ENCODE results near the gene PPP6R2. TPM values are rescaled to one million over a fixed set of nuclear protein-coding genes. Genes with fewer than 3 reads are reported as not detected.

The PPP6R2 gene
- total RNA-seq (2022; extraction: Qiagen RNA extraction; ENCODE audit: low read depth) = 8.2 to 15.9 TPM (median 12.4 TPM) in 5 replicates

GRCh38 chr22:50342651-50343540 is at the start of gene PPP6R2:
TSS of gene PPP6R2 (plus strand) at chr22:50343327. CDS start at chr22:50393909, 50,582 bp downstream.

DNA sequence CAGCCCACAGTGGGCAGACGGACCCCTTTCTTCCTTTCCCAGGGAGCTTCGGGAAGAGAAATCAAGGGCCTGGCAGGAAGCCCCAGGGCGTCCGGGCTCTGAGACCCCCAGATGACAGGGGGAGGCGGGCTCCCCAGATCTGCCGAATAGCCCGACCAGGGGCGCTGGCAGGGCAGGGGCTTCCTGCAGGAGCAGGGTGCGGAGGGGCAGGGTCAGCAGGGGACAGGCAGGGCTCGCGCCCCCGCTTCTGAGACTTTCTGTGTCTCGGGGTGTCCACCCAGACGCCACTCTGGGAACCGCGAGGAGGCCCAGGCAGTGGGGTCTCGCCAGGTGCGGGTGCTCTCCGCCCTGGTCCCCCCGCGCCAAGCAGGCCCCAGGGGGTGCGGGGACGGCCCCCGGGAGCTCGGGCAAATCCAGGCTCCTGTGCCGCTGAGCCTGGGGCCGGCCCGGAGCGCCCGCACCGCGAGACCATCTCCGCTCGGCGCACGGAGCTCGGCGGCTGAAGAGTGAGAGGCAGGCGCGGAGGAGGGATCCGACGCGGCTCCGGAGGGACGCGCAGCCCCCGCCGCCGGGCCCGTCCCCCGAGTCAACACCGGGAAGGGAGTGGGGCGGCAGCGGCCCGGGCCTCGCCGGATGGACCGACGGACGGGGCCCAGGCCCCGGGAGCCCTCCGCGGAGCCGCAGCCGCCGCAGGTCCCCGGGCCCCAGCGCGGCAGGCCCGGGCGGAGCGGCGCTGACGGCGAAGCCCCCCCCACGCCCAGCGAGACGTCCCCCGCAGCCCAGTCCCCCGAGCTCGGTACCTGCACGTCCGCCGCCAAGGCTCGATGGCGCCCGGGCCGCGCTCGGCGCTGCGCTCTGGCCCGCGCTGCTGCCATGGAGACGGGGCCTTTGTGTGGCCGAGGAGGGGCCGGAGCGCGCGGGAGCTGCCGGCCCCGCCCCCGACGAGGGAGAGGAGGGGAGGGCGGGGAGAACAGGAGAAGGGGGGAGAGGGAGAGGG is 36.1 kb upstream of the PPP6R2 start, which contains the start of gene PLXNB2:
Gene PLXNB2, minus strand, starts transcription at position 894 of the 997 bp plus-strand sequence. CDS start 17,062 bp downstream, outside the sequence.

GRCh38 chr22:50326956-50327710 is 16.0 kb upstream of the PPP6R2 start, which contains the start of gene DENND6B:
TSS of gene DENND6B (minus strand) at chr22:50327012. CDS start at chr22:50326988, 24 bp downstream.

DNA sequence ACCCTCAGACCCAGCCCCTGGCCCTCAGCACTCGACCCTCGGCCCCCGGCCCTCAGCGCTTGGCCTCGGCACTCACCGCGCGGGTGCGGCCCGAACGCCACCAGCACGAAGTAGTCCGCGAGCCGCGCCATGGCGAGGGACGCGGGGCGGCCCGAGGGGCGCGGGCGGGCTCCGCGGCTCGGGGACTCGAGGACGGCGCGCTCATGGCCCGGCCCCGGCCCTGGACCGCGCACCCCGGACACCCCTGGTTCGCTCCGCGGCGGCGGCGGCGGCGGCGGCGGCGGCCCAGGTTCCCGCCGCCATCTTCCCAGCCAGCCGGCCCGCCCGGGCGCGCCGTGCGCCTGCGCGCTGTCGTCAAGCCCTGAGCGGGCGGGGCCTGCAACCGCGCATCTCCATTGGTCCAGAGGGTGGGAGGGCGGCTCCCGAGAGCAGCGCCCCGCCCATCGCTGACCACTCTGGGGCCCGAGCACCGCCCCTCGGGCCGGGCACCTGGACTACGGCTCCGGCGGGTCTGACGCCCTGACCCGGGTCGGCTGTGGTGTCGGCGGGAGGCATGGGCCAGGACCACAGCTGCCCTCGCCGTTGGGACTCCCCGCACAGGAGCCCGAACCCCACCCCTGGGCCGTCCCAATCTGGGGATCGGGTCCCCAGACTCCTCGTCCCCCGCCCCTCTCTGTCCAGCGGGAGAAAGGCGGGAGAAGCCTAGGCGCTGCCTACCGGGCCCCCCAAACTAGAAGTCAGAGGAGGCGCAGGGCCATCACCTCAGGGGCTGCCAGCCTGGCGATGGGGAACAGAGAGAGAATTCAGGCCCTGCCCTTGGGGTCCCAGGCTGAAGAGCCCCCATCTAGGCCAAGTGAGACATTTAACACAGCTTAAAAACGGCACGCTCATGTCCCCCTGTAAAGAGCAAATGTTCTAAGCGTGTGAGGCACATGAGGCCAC is 131.9 kb downstream of the PPP6R2 start, which contains the start of gene SBF1:
Gene SBF1, minus strand, starts transcription at position 326 of the 942 bp plus-strand sequence. Its CDS starts 195 bp downstream, at position 131.

GRCh38 chr22:50481440-50482106 is 138.4 kb downstream of the PPP6R2 start, which contains the start of gene ADM2:
TSS of gene ADM2 (plus strand) at chr22:50481543. CDS start at chr22:50481848, 305 bp downstream.

GRCh38 chr22:50486561-50487289 is 143.6 kb downstream of the PPP6R2 start, which contains the start of gene MIOX:
TSS of gene MIOX (plus strand) at chr22:50486859. CDS start at chr22:50486898, 39 bp downstream.

Other genes starting within 250 kb of the PPP6R2 start
- gene PANX2, start 172.6 kb upstream of the PPP6R2 start, total RNA-seq (2022; extraction: Qiagen RNA extraction; ENCODE audit: low read depth) = 3.7 to 7.7 TPM (median 7.1 TPM) in 5 replicates
- gene TRABD, start 157.4 kb upstream of the PPP6R2 start, total RNA-seq (2022; extraction: Qiagen RNA extraction; ENCODE audit: low read depth) = 17.4 to 41.6 TPM (median 34.7 TPM) in 5 replicates
- gene SELENOO, start 142.3 kb upstream of the PPP6R2 start, total RNA-seq (2022; extraction: Qiagen RNA extraction; ENCODE audit: low read depth) = 9.5 to 23.6 TPM (median 18.4 TPM) in 5 replicates
- 4.5 to 13.6 TPM (median 11.5 TPM) in 5 replicates for gene TUBGCP6, start 98.3 kb upstream of the PPP6R2 start, total RNA-seq (2022; extraction: Qiagen RNA extraction; ENCODE audit: low read depth)
- gene HDAC10, start 92.1 kb upstream of the PPP6R2 start, total RNA-seq (2022; extraction: Qiagen RNA extraction; ENCODE audit: low read depth) = 5.7 to 14.6 TPM (median 10.7 TPM) in 5 replicates
- 17.0 to 30.2 TPM (median 24.5 TPM) in 5 replicates for gene MAPK12, start 81.6 kb upstream of the PPP6R2 start, total RNA-seq (2022; extraction: Qiagen RNA extraction; ENCODE audit: low read depth)
- 3.8 to 7.8 TPM (median 6.5 TPM) in 5 replicates for gene MAPK11, start 72.9 kb upstream of the PPP6R2 start, total RNA-seq (2022; extraction: Qiagen RNA extraction; ENCODE audit: low read depth)
- 62.3 to 128 TPM (median 115 TPM) in 5 replicates for gene PLXNB2, start 35.7 kb upstream of the PPP6R2 start, total RNA-seq (2022; extraction: Qiagen RNA extraction; ENCODE audit: low read depth)
- 1.6 to 4.3 TPM (median 3.6 TPM) in 5 replicates for gene DENND6B, start 16.3 kb upstream of the PPP6R2 start, total RNA-seq (2022; extraction: Qiagen RNA extraction; ENCODE audit: low read depth)
- gene SBF1, start 131.7 kb downstream of the PPP6R2 start, total RNA-seq (2022; extraction: Qiagen RNA extraction; ENCODE audit: low read depth) = 9.8 to 29.9 TPM (median 27.6 TPM) in 5 replicates
- 0.27 to 0.84 TPM (median 0.69 TPM) in 5 replicates for gene ADM2, start 138.2 kb downstream of the PPP6R2 start, total RNA-seq (2022; extraction: Qiagen RNA extraction; ENCODE audit: low read depth)
- not detected in 5 replicates for gene MIOX, start 143.5 kb downstream of the PPP6R2 start, total RNA-seq (2022; extraction: Qiagen RNA extraction; ENCODE audit: low read depth)
- 21.8 to 55.9 TPM (median 46.5 TPM) in 5 replicates for gene LMF2, start 164.4 kb downstream of the PPP6R2 start, total RNA-seq (2022; extraction: Qiagen RNA extraction; ENCODE audit: low read depth)
- gene NCAPH2, start 164.9 kb downstream of the PPP6R2 start, total RNA-seq (2022; extraction: Qiagen RNA extraction; ENCODE audit: low read depth) = 28.3 to 43.0 TPM (median 36.3 TPM) in 5 replicates
- 1.1 to 7.5 TPM (median 6.2 TPM) in 5 replicates for gene SCO2, start 182.3 kb downstream of the PPP6R2 start, total RNA-seq (2022; extraction: Qiagen RNA extraction; ENCODE audit: low read depth)
- gene TYMP, start 186.7 kb downstream of the PPP6R2 start, total RNA-seq (2022; extraction: Qiagen RNA extraction; ENCODE audit: low read depth) = 7.8 to 20.8 TPM (median 19.9 TPM) in 5 replicates
- gene KLHDC7B, start 202.6 kb downstream of the PPP6R2 start, total RNA-seq (2022; extraction: Qiagen RNA extraction; ENCODE audit: low read depth) = 0.02 to 0.05 TPM in 2 of 5 replicates, not detected in the others
- gene SYCE3, start 219.6 kb downstream of the PPP6R2 start, total RNA-seq (2022; extraction: Qiagen RNA extraction; ENCODE audit: low read depth) = not detected in 5 replicates
- 7.2 to 18.9 TPM (median 15.5 TPM) in 5 replicates for gene CPT1B, start 235.1 kb downstream of the PPP6R2 start, total RNA-seq (2022; extraction: Qiagen RNA extraction; ENCODE audit: low read depth)
- gene CHKB, start 239.5 kb downstream of the PPP6R2 start, total RNA-seq (2022; extraction: Qiagen RNA extraction; ENCODE audit: low read depth) = 12.4 to 29.8 TPM (median 19.5 TPM) in 5 replicates